Endothelial cell of umbilical vein (primary cell): ENCODE measurements around the gene SLC66A2. TPM values are rescaled to one million over a fixed set of nuclear protein-coding genes. Genes with fewer than 3 reads are reported as not detected.

Experiments used
- BruUV-seq: library from RNA; stranded (reverse); fragments of 400-500 nt; replicated peaks from 2 replicates; lab custom pipeline; 2021; lab: Mats Ljungman, UMichigan
- CTCF ChIA-PET: fragments of 300-600, 350-600 bp; sonication (Branson Sonifier 250); formaldehyde crosslinking; loops from one replicate; lab custom pipeline; 2021; ENCODE audit warnings: antibody characterized with exemption, inconsistent platforms; lab: Charles Lee
- POLR2A ChIA-PET: fragments of 300-600, 350-600 bp; sonication (Branson Sonifier 250); formaldehyde crosslinking; loops from one replicate; lab custom pipeline; 2021; ENCODE audit warnings: antibody characterized with exemption, inconsistent platforms; lab: Charles Lee
- DNase-seq: peaks from one replicate; pipeline ENCODE4 v3.0.0-alpha.2; 2011; ENCODE audit warnings: low read depth, low spot score
- FAIRE-seq: peaks from 2 replicates; lab custom pipeline; 2011; peaks lifted over from hg19 to GRCh38; lab: Jason Lieb, UNC
- H2AFZ ChIP-seq: 2 replicates; pipeline ENCODE4 v1.6.0; 2012; ENCODE audit warnings: low read depth, low read length, control low read depth, inconsistent platforms
- H3K27ac ChIP-seq: 2 replicates; pipeline ENCODE4 v1.5.1; 2011; ENCODE audit warnings: low read depth, mild to moderate bottlenecking, control low read depth, low read length, moderate library complexity; ENCODE audit not compliant: insufficient read depth
- H3K27me3 ChIP-seq, 2 experiments: 2 replicates each; pipeline versions ENCODE4 v1.6.0 to v1.6.1; 2011; ENCODE audit warnings: low read length in 2 of 2, mixed read lengths in 1 of 2; ENCODE audit not compliant: control insufficient read depth in 2 of 2, insufficient read depth in 2 of 2
- H3K36me3 ChIP-seq, 2 experiments: 2 replicates in 1 of 2; 3 replicates in 1 of 2; pipeline ENCODE4 v1.5.1; 2011; ENCODE audit warnings: low read length in 2 of 2, mild to moderate bottlenecking in 1 of 2, moderate library complexity in 1 of 2; ENCODE audit not compliant: control insufficient read depth in 2 of 2, insufficient read depth in 2 of 2; ENCODE audit errors: extremely low read depth in 1 of 2
- H3K4me1 ChIP-seq: 3 replicates; pipeline ENCODE4 v1.5.1; 2011; ENCODE audit warnings: mild to moderate bottlenecking, low read length; ENCODE audit not compliant: control insufficient read depth, insufficient read depth; ENCODE audit errors: extremely low read depth
- H3K4me2 ChIP-seq: 2 replicates; pipeline ENCODE4 v1.6.1; 2011; ENCODE audit warnings: low read length, control low read depth, mixed read lengths; ENCODE audit not compliant: insufficient read depth
- H3K4me3 ChIP-seq, 3 experiments: fragments of 200-600 bp in 1 of 3; sonication (generic), shearing (Covaris generic) in 1 of 3; replicated peaks in 1 of 3; 2 replicates each; pipeline ENCODE4 v1.5.1; 2011 to 2016; ENCODE audit warnings: control low read depth in 3 of 3, low read length in 3 of 3, mild to moderate bottlenecking in 2 of 3, inconsistent platforms in 1 of 3, low read depth in 1 of 3, moderate library complexity in 1 of 3; ENCODE audit not compliant: insufficient read depth in 1 of 3
- H3K79me2 ChIP-seq: 2 replicates; pipeline ENCODE4 v1.6.0; 2012; ENCODE audit warnings: low read length, inconsistent platforms; ENCODE audit not compliant: control insufficient read depth, insufficient read depth
- H3K9ac ChIP-seq: replicated peaks from 2 replicates; pipeline ENCODE3; 2011; ENCODE audit warnings: low read length, control low read depth; ENCODE audit not compliant: insufficient read depth; ENCODE audit errors: extremely low read depth
- H3K9me1 ChIP-seq: replicated peaks from 3 replicates; pipeline ENCODE4 v1.6.0; 2011; ENCODE audit warnings: mild to moderate bottlenecking, low read length; ENCODE audit not compliant: control insufficient read depth, insufficient read depth; ENCODE audit errors: extremely low read depth
- H3K9me3 ChIP-seq: replicated peaks from 2 replicates; pipeline ENCODE4 v1.5.1; 2012; ENCODE audit warnings: low read length, inconsistent platforms; ENCODE audit not compliant: control insufficient read depth, insufficient read depth
- H4K20me1 ChIP-seq: replicated peaks from 2 replicates; pipeline ENCODE3; 2011; ENCODE audit warnings: mild to moderate bottlenecking, low read length; ENCODE audit not compliant: control insufficient read depth, insufficient read depth; ENCODE audit errors: extremely low read depth
- CTCF ChIP-seq, 2 donors: IDR thresholded peaks; 1 replicate in 1 of 2; 2 replicates in 1 of 2; pipeline ENCODE4 v1.5.1; 2011; ENCODE audit warnings: low read length in 2 of 2, mild to moderate bottlenecking in 2 of 2, moderate library complexity in 2 of 2, control low read depth in 1 of 2, inconsistent platforms in 1 of 2, low read depth in 1 of 2; ENCODE audit not compliant: insufficient read depth in 1 of 2; ENCODE audit errors: extremely low read depth in 1 of 2
- FOS ChIP-seq: IDR thresholded peaks from 2 replicates; pipeline ENCODE4 v1.6.1; 2011; ENCODE audit warnings: mild to moderate bottlenecking, low read length, moderate library complexity, borderline replicate concordance; ENCODE audit not compliant: insufficient read depth
- GATA2 ChIP-seq: IDR thresholded peaks from 2 replicates; pipeline ENCODE4 v1.7.0; 2011; ENCODE audit warnings: low read depth, mild to moderate bottlenecking, moderate library complexity, mixed read lengths, low read length; ENCODE audit not compliant: insufficient read length, insufficient read depth
- JUN ChIP-seq: IDR thresholded peaks from 2 replicates; pipeline ENCODE4 v1.6.1; 2011; ENCODE audit warnings: borderline replicate concordance, low read depth; ENCODE audit not compliant: insufficient read length, insufficient read depth
- MAX ChIP-seq: IDR thresholded peaks from 2 replicates; pipeline ENCODE4 v1.6.1; 2011; ENCODE audit not compliant: insufficient read depth, insufficient read length
- MYC ChIP-seq: IDR thresholded peaks from one replicate; pipeline ENCODE4 v1.6.1; 2011; ENCODE audit warnings: mild to moderate bottlenecking, low read depth, low read length
- POLR2AphosphoS5 ChIP-seq: IDR thresholded peaks from 2 replicates; pipeline ENCODE4 v1.6.1; 2012; ENCODE audit warnings: low read depth, mild to moderate bottlenecking, control low read depth, low read length, moderate library complexity; ENCODE audit not compliant: insufficient read depth
- dilution Hi-C: fragments of 300-500 bp; cut with MboI; formaldehyde crosslinking; loops from one replicate; pipeline ENCODE4 v1.15.0; 2019; ENCODE audit warnings: low sequenced_read_pairs; ENCODE audit not compliant: extremely low pct_ligation_motif_present
- intact Hi-C: fragments of 100-400 bp; cut with micrococcal nuclease; formaldehyde crosslinking; loops from one replicate; pipeline ENCODE4 v1.10.0; 2022
- polyA plus RNA-seq, 4 experiments: library from polyadenylated mRNA; depleted of rRNA in 3 of 4; stranded (reverse) in 3 of 4; unstranded in 1 of 4; fragments of >200 nt; gene quantifications; 2 replicates each; pipeline versions ENCODE4 v1.2.1 to v1.2.3, GENCODE V29; 2011 to 2012; ENCODE audit warnings: missing spikeins in 1 of 4
- total RNA-seq: library from RNA; stranded (reverse); gene quantifications from 2 replicates; pipeline ENCODE4 v1.2.3, GENCODE V29; 2021

The SLC66A2 gene
- total and polyA plus RNA-seq, 2 donors (not counting 3 experiments of a cell fraction or from before 2014, with no cell fraction given) = 32.5 to 37.1 TPM

- CTCF ChIA-PET = no interaction called here
- no peaks in the 10 kb centered on the region for H3K79me2 ChIP-seq
- no peak overlapping the region for H3K9ac ChIP-seq
- H3K4me3 ChIP-seq = no peak overlapping the region
- H3K36me3 ChIP-seq = peaks cover 0 to 3% of the 10 kb centered on the region in 2 experiments
- no peak overlapping the region for H3K27ac ChIP-seq
- dilution Hi-C loops (no loop called here), intact Hi-C loops (no loop called here)
- H3K4me1 ChIP-seq = no peaks in the 10 kb centered on the region
- no peak overlapping the region for H2AFZ ChIP-seq
- no peaks in the 10 kb centered on the region for H3K9me1 ChIP-seq
- DNase-seq = no peak
- TF ChIP-seq JUN (no peak), FOS (no peak), GATA2 (no peak), MAX (no peak), CTCF (IDR thresholded peaks at IDR 0.05; ENCODE audit: extremely low read depth in 1 of 2, insufficient read depth in 1 of 2, low read depth in 1 of 2, low read length in 2 of 2) (no peak), POLR2AphosphoS5 (no peak), MYC (no peak)
- H3K9me3 ChIP-seq = peaks cover 1% of the 10 kb centered on the region
- no peak for FAIRE-seq
- POLR2A ChIA-PET = no interaction called here
- no peak overlapping the region for H3K4me2 ChIP-seq
- H4K20me1 ChIP-seq = no peaks in the 10 kb centered on the region
- H3K27me3 ChIP-seq = no peaks in the 10 kb centered on the region
- BruUV-seq = no TSS peak
Observed at GRCh38 chr18:79903071-79903635, 48.3 kb downstream of the SLC66A2 start.
